ENCODE data around the gene CPXM1. TPM values are rescaled to one million over a fixed set of nuclear protein-coding genes. Genes with fewer than 3 reads are reported as not detected.

Gene CPXM1
- total RNA-seq, 2 experiments from 2014 or later: 2.0 to 2.2 TPM

GRCh38 chr20:2757001-2757400 lies 43.4 kb downstream of the CPXM1 start:
- Mint-ChIP-seq H3K36me3 (ENCODE audit: low read depth) (no peaks in the 10 kb centered on the region), H3K9me3 (no peaks in the 10 kb centered on the region), H3K27me3 (ENCODE audit: low read depth) (peaks cover 13% of the 10 kb centered on the region), H3K4me3 (no peak overlapping the region), H3K4me1 (ENCODE audit: low read depth) (peaks cover 10% of the 10 kb centered on the region), H3K27ac (no peak overlapping the region)
- no peak for DNase-seq
- CTCF ChIA-PET: no interaction called here
- intact Hi-C loops (cut with micrococcal nuclease): loop anchor here (2.0 kb wide), 1 partner anchor 244 kb away; no protein-coding TSS in a partner anchor

GRCh38 chr20:2756056-2756611 lies 44.3 kb downstream of the CPXM1 start:
- Mint-ChIP-seq H3K9me3 (no peaks in the 10 kb centered on the region), H3K4me1 (ENCODE audit: low read depth) (peaks cover 10% of the 10 kb centered on the region), H3K4me3 (no peak overlapping the region), H3K27me3 (ENCODE audit: low read depth) (peaks cover 13% of the 10 kb centered on the region), H3K27ac (no peak overlapping the region), H3K36me3 (ENCODE audit: low read depth) (no peaks in the 10 kb centered on the region)
- DNase-seq: peak; percentile 28
- intact Hi-C loops (cut with micrococcal nuclease): loop anchor here (1.0 to 2.0 kb wide), 2 partner anchors 96 to 245 kb away; no protein-coding TSS in a partner anchor
- CTCF ChIA-PET: interaction anchor here (1.0 to 4.9 kb wide), 4 partner anchors 14 to 96 kb away, joined by 3 to 49 read pairs (median 8); no protein-coding TSS in a partner anchor

GRCh38 chr20:2755451-2756055 lies 44.9 kb downstream of the CPXM1 start:
- peaks cover 14% of the 10 kb centered on the region for H3K4me1 Mint-ChIP-seq (ENCODE audit: low read depth)
- peaks cover 13% of the 10 kb centered on the region for H3K27me3 Mint-ChIP-seq (ENCODE audit: low read depth)

GRCh38 chr20:2754424-2754823 lies 46.0 kb downstream of the CPXM1 start:
- CTCF ChIA-PET: interaction anchor here (0.6 to 4.9 kb wide), 7 partner anchors 12 to 246 kb away, joined by 3 to 49 read pairs (median 6); no protein-coding TSS in a partner anchor
- intact Hi-C loops (cut with micrococcal nuclease): no loop called here
- no peak for DNase-seq
- Mint-ChIP-seq H3K27me3 (ENCODE audit: low read depth) (peaks cover 20% of the 10 kb centered on the region), H3K4me3 (no peak overlapping the region), H3K9me3 (no peaks in the 10 kb centered on the region), H3K36me3 (ENCODE audit: low read depth) (no peaks in the 10 kb centered on the region), H3K4me1 (ENCODE audit: low read depth) (peaks cover 16% of the 10 kb centered on the region), H3K27ac (no peak overlapping the region)

More at GRCh38 chr20:2755451-2756055, 44.9 kb downstream of the CPXM1 start:
- Mint-ChIP-seq H3K27ac (no peak overlapping the region), H3K36me3 (ENCODE audit: low read depth) (no peaks in the 10 kb centered on the region), H3K4me3 (no peak overlapping the region), H3K9me3 (no peaks in the 10 kb centered on the region)
- no peak for DNase-seq
- CTCF ChIA-PET: interaction anchor here (0.6 to 4.9 kb wide), 7 partner anchors 13 to 611 kb away, joined by 3 to 49 read pairs (median 4); no protein-coding TSS in a partner anchor
- intact Hi-C loops (cut with micrococcal nuclease): loop anchor here (1.0 to 2.0 kb wide), 2 partner anchors 97 to 245 kb away; no protein-coding TSS in a partner anchor

GRCh38 chr20:2753461-2754040 lies 46.9 kb downstream of the CPXM1 start:
- no peak for DNase-seq
- intact Hi-C loops (cut with micrococcal nuclease): no loop called here
- H3K4me1 Mint-ChIP-seq (ENCODE audit: low read depth): peaks cover 16% of the 10 kb centered on the region
- H3K27me3 Mint-ChIP-seq (ENCODE audit: low read depth): peaks cover 20% of the 10 kb centered on the region
- no peaks in the 10 kb centered on the region for H3K9me3 Mint-ChIP-seq
- CTCF ChIA-PET: interaction anchor here (0.5 to 4.9 kb wide), 25 partner anchors 8 to 542 kb away, joined by 3 to 49 read pairs (median 4); partner anchors contain the start of gene EBF4
- no peak overlapping the region for H3K27ac Mint-ChIP-seq
- no peaks in the 10 kb centered on the region for H3K36me3 Mint-ChIP-seq (ENCODE audit: low read depth)
- peak overlapping the region; percentile 75 for H3K4me3 Mint-ChIP-seq

- Mint-ChIP-seq H3K27me3 (ENCODE audit: low read depth) (peaks cover 20% of the 10 kb centered on the region), H3K4me1 (ENCODE audit: low read depth) (peaks cover 18% of the 10 kb centered on the region), H3K36me3 (ENCODE audit: low read depth) (no peaks in the 10 kb centered on the region), H3K4me3 (peak overlapping the region; percentile 75), H3K27ac (no peak overlapping the region), H3K9me3 (no peaks in the 10 kb centered on the region)
- peak; percentile 56 for DNase-seq
- intact Hi-C loops (cut with micrococcal nuclease): loop anchor here (1.0 kb wide), 2 partner anchors 61 to 65 kb away; partner anchors contain the start of gene EBF4
- CTCF ChIA-PET: interaction anchor here (0.5 to 4.9 kb wide), 26 partner anchors 9 to 541 kb away, joined by 3 to 49 read pairs (median 4); partner anchors contain the start of gene EBF4
Measured at GRCh38 chr20:2752567-2753460, 47.6 kb downstream of the CPXM1 start.

GRCh38 chr20:2751878-2752566 lies 48.4 kb downstream of the CPXM1 start:
- no peaks in the 10 kb centered on the region for H3K36me3 Mint-ChIP-seq (ENCODE audit: low read depth)
- peaks cover 20% of the 10 kb centered on the region for H3K4me1 Mint-ChIP-seq (ENCODE audit: low read depth)
- H3K9me3 Mint-ChIP-seq: no peaks in the 10 kb centered on the region
- no peak overlapping the region for H3K27ac Mint-ChIP-seq
- intact Hi-C loops (cut with micrococcal nuclease): loop anchor here (1.0 kb wide), 2 partner anchors 60 to 64 kb away; partner anchors contain the start of gene EBF4
- CTCF ChIA-PET: interaction anchor here (0.8 to 4.9 kb wide), 13 partner anchors 10 to 99 kb away, joined by 3 to 49 read pairs (median 6); partner anchors contain the start of gene EBF4
- no peak overlapping the region for H3K4me3 Mint-ChIP-seq
- DNase-seq: peak; percentile 52
- H3K27me3 Mint-ChIP-seq (ENCODE audit: low read depth): peaks cover 20% of the 10 kb centered on the region

- Mint-ChIP-seq H3K9me3 (no peaks in the 10 kb centered on the region), H3K4me3 (peak overlapping the region; percentile 35), H3K27me3 (ENCODE audit: low read depth) (peaks cover 18% of the 10 kb centered on the region), H3K27ac (no peak overlapping the region), H3K4me1 (ENCODE audit: low read depth) (peaks cover 18% of the 10 kb centered on the region), H3K36me3 (ENCODE audit: low read depth) (no peaks in the 10 kb centered on the region)
- intact Hi-C loops (cut with micrococcal nuclease): no loop called here
- no peak for DNase-seq
- CTCF ChIA-PET: interaction anchor here (1.3 to 4.9 kb wide), 7 partner anchors 9 to 63 kb away, joined by 3 to 49 read pairs (median 13); partner anchors contain the start of gene EBF4
Measured at GRCh38 chr20:2751347-2751877, 49.0 kb downstream of the CPXM1 start.

- DNase-seq: no peak
Measured at GRCh38 chr20:2750491-2751251, 49.8 kb downstream of the CPXM1 start.

GRCh38 chr20:2749951-2750490 lies 50.4 kb downstream of the CPXM1 start:
- CTCF ChIA-PET: no interaction called here
- no peak for DNase-seq
- Mint-ChIP-seq H3K27ac (no peak overlapping the region), H3K36me3 (ENCODE audit: low read depth) (no peaks in the 10 kb centered on the region), H3K9me3 (no peaks in the 10 kb centered on the region), H3K4me3 (no peak overlapping the region), H3K27me3 (ENCODE audit: low read depth) (peaks cover 18% of the 10 kb centered on the region), H3K4me1 (ENCODE audit: low read depth) (peaks cover 17% of the 10 kb centered on the region)
- intact Hi-C loops (cut with micrococcal nuclease): no loop called here

More at GRCh38 chr20:2750491-2751251, 49.8 kb downstream of the CPXM1 start:
- Mint-ChIP-seq H3K27ac (no peak overlapping the region), H3K27me3 (ENCODE audit: low read depth) (peaks cover 18% of the 10 kb centered on the region), H3K9me3 (no peaks in the 10 kb centered on the region), H3K4me1 (ENCODE audit: low read depth) (peaks cover 17% of the 10 kb centered on the region), H3K4me3 (peak overlapping the region; percentile 14), H3K36me3 (ENCODE audit: low read depth) (no peaks in the 10 kb centered on the region)
- CTCF ChIA-PET: interaction anchor here (2.6 to 3.0 kb wide), 3 partner anchors 21 to 63 kb away, joined by 13 to 24 read pairs (median 18); no protein-coding TSS in a partner anchor
- intact Hi-C loops (cut with micrococcal nuclease): no loop called here
